OCI-M2 (cell line): ENCODE measurements around the gene SORBS1.
A peak's percentile ranks its signal among the peaks of the same experiment; 100 is the strongest.

ENCODE experiments used
- DNase-seq: peaks from one replicate; lab custom pipeline; 2025; ENCODE audit not compliant: unreplicated experiment; lab: John Stamatoyannopoulos, UW

SORBS1 gene

GRCh38 chr10:95394161-95394880, 166.8 kb downstream of the SORBS1 start:
- DNase-seq = no peak

DNA sequence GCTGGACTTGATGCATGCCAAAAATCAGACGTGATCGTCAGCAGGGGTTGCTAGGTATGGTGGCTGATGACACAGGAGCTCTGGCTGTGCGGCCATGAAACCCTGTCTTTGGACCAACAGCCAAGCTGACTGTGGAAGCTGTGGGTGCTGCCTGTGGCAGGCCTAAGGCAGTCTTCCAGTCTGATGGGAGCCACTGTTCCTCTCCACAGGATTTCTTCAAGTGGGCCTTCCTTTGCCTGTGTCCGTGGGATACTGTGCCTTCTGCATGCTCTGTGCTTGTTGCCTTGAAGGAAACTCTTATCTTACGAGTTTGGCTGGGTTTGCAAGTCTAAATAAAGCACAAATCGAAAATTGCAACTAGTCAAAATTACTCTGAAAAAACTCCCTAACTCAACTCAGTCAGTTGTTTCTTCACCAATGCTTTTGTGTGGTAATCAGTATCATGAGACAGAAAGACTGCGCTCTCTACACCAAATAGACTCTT, 168.4 kb downstream of the SORBS1 start:
- no peak for DNase-seq

GRCh38 chr10:95392217-95392584, 169.0 kb downstream of the SORBS1 start:
- DNase-seq = no peak

DNA sequence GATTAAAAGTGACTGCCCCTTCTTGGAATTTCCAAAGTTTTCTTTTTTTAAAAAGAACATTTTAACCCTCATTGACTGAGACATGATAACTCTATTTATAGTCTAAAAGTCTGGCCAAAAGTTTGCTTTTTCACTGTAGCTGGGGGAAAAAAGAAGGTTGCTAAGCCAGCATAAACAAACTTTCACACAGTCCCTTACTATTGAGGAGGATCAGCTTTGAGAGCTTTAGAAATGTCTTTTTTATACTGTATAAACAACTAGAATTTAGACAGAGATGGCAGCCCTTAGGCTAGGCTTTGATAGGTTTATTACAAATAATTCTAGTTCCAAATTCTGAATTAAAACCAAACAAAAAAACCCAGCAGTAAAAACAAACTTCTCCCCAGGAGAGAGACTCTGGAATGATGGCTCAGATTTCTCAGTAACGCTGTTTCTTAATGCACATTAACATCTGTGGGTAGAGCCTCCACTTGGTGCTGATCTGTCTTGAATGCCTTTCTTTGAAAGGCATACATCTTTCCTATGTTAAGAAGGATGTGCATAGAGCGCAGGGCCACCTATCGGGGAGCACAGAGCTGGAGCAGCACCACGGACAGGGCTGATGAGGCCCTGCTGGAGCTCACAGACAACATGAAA, 169.5 kb downstream of the SORBS1 start:
- DNase-seq = no peak

GRCh38 chr10:95391164-95391563, 170.0 kb downstream of the SORBS1 start:
- DNase-seq = no peak

DNA sequence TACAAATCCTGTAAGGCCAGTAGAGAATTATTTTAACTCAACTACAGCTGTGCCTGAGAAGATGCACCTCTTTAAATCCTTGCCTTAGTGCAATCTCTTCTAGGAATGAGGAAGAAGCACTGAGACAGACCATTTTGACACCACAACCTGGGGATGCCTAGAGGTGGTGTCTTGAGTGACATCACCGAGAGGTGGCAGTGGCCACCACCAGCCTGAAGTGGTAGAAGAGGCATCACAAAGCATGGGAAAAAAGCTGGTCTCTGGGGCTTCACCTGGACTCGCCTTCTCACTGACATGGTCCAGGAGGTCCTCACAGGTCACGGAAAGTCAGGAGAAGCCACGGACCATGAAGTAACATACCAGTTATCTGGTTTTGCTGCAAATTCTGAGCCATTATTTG, 171.2 kb downstream of the SORBS1 start:
- no peak for DNase-seq

DNA sequence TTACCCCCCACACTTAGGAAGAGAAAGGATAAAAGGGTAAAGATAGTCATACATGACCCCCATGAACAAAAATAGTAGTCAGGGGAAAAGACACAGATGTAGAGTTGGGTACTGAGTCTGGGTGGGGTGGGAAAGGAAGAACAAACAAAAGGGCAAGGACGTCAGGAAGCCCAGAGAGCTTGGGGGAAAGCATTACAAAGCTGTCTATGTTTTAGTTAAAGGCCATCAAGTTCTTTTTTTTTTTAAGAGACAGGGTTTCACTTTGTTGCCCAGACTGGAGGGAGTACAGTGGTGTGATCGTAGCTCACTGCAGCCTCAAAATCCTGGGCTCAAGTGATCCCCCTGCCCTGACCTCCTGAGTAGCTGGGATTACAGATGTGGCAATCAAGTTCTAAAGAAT, 172.0 kb downstream of the SORBS1 start:
- no peak for DNase-seq

- no peak for DNase-seq
Observed at GRCh38 chr10:95388539-95388938, 172.6 kb downstream of the SORBS1 start.

GRCh38 chr10:95388109-95388471, 173.1 kb downstream of the SORBS1 start:
- no peak for DNase-seq

DNA sequence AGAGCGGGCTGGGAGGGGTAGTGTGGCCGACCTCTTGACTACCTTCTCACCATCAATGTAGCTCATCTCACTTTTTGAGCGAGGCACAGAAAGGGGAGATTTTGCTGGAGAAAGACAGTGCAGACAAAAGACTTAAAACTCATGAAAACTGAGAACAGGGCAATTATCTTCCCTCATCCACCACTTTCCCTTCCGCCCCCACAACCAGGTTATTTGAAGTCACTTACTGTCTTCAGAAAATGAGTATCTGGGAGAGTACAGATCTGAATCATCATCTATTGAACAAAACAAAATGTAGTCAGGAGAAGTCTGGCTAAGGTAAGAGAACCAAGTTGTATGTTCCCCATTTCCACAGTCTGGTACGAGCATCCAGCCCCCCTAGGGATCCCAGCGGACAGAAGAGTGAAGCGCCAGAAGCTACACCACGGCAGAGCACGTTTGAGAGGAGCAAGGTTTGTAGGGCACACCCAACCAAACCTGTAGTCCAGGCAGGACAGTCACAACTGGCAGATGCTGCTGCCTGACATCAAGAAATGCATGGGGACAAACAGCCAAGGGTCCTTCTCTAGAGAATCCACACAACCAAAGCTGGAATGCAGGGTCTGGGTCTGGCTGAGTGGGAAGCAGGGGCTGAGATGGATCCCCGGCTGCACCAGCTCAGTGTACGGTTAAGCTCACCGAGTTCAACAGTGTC, 177.0 kb downstream of the SORBS1 start:
- no peak for DNase-seq

GRCh38 chr10:95382596-95382995, 178.6 kb downstream of the SORBS1 start:
- no peak for DNase-seq

- DNase-seq = no peak
Observed at GRCh38 chr10:95382174-95382573, 179.0 kb downstream of the SORBS1 start.

- DNase-seq = no peak
Observed at GRCh38 chr10:95377950-95378349, 183.2 kb downstream of the SORBS1 start.

DNA sequence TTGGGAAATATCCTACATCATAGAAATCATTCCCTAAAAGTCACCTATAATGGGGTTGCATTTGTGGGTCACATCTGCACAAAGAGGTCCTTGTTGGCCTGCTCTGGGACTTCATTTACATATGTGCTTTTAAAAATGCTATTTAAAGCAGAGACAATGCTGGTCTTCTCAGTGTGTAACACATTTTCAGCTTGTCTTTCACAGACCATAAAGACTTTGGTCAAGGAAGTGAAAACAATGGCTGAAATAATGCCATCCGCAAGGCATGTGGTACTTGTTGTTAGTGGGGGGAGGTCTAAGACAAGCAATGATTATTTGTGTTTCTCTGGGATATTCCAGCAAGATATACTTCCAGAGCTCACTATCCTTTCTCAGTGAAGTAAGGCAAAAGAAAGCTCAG, 185.8 kb downstream of the SORBS1 start:
- no peak for DNase-seq

- DNase-seq = peak; percentile 15
Observed at GRCh38 chr10:95374597-95375209, 186.5 kb downstream of the SORBS1 start.

- DNase-seq = no peak
Observed at GRCh38 chr10:95373660-95374059, 187.5 kb downstream of the SORBS1 start.

DNA sequence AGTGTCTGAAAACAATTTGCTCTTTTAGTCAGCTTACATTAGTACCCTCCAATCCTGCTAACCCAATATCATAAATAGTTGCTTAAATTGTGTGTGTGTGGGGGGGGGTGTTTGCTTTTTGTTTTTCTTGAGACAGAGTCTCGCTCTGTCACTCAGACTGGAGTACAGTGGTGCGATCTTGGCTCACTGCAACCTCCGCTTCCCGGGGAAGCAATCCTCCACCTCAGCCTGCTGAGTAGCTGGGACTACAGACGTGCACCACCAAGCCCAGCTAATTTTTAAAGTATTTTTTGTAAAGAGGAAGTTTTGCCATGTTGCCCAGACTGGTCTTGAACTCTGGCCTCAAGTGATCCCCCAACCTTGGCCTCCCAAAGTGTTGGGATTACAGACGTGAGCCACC, 196.8 kb downstream of the SORBS1 start:
- no peak for DNase-seq

DNA sequence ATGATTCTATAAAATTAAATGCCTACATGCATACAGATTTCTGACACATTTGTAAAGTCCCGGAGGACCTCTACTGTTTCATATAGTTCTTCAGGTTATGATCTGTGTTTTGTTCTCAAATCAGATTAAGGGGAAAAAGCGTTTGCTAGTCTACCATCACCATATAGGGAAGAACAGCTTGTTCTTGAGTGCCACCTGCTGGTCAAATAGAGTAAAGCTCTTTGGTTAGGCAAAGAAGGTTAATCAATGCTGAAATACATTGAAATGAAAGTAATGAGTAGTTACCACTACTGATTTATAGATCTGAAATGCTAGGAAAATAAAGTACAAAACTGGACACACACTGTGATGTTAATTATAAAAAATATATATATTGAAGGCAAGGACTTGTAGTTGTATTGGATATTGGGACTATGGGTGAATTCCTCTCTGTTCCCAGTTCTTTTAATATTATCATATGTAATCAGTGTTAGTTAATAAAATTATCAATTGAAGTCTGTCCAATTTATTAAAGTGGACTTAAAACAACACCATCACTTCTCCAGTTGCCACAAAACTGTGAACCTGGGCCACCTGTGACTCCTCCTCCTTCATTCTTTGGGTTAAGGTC, 197.8 kb downstream of the SORBS1 start:
- peak; percentile 24 for DNase-seq

DNA sequence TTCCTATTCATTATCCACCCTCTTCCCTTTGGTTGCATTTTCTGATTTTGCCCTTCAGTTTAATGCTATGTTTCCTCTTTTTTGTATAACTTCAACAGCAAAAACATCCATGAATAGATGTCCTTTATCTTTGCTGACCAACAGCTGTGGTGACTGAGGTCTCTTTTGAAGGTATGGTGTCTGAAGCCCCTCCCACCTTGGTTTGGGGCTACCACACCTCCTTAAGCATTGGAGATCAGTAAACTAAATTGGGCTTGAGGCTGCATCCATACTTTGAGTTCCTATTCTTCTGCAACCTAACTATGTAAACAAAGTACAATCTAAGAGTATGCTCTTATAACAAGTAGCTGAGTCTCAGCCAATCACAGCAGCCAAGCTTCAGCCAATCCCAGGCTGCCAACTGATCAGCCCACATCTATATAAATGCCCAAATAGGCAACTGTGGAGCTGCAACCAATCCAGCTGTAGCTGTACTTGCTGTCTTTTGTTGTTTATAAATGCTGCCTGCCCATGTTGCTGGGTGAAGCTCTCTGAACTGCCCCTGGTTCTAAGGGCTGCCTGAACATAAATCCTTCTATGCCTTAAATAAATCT, 201.0 kb downstream of the SORBS1 start:
- no peak for DNase-seq

DNA sequence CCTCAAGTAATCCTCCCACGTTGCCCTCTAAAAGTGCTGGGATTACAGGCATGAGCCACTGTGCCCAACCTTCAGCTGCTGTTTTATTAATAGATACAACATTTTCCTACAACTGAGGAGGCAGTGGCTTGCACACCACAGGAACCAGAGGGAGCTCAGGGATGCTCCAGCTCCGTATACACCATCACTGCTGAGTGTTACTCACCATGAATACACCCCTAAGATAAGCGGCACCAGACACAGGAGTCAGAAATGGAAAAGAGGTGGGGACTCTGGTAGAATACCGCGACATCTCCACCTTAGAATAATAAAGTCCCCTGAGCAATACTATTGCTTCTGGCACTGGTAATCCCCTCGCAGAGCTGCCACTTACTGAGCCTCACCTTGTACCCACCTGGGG, 201.7 kb downstream of the SORBS1 start:
- no peak for DNase-seq
